KMS-11 (cell line): ENCODE results near the gene KCNMB4.

ENCODE experiments used
- H2AFZ ChIP-seq: fragments of 200-600 bp; sonication (generic); 2 replicates; pipeline ENCODE4 v1.6.1; 2016; ENCODE audit warnings: antibody characterized with exemption, mixed run types, low read depth
- H3K27ac ChIP-seq: fragments of 200-600 bp; sonication (generic); 2 replicates; pipeline ENCODE4 v1.6.1; 2016; ENCODE audit warnings: mild to moderate bottlenecking, mixed run types
- H3K27me3 ChIP-seq: fragments of 200-600 bp; sonication (generic); 2 replicates; pipeline ENCODE4 v1.6.1; 2017; ENCODE audit warnings: mild to moderate bottlenecking, low read depth, mixed run types, moderate library complexity; ENCODE audit not compliant: insufficient read depth
- H3K36me3 ChIP-seq: fragments of 200-600 bp; sonication (generic); 2 replicates; pipeline ENCODE4 v1.6.1; 2017; ENCODE audit warnings: mild to moderate bottlenecking, mixed run types; ENCODE audit not compliant: insufficient read depth
- H3K4me1 ChIP-seq: fragments of 200-600 bp; sonication (generic); 2 replicates; pipeline ENCODE4 v1.6.1; 2016; ENCODE audit warnings: mild to moderate bottlenecking, low read depth, mixed run types; ENCODE audit not compliant: poor library complexity, severe bottlenecking
- H3K4me2 ChIP-seq: fragments of 200-600 bp; sonication (generic); 2 replicates; pipeline ENCODE4 v1.7.0; 2016; ENCODE audit warnings: mild to moderate bottlenecking, mixed run types
- H3K4me3 ChIP-seq: fragments of 200-600 bp; sonication (generic); IDR thresholded peaks from 2 replicates; pipeline ENCODE4 v1.6.1; 2017; ENCODE audit warnings: low read depth, low read length, mixed read lengths; ENCODE audit not compliant: insufficient read depth
- H3K79me2 ChIP-seq: fragments of 200-600 bp; sonication (generic); 2 replicates; pipeline ENCODE4 v1.6.1; 2016; ENCODE audit warnings: low read depth, mixed run types; ENCODE audit not compliant: insufficient read depth
- H3K9ac ChIP-seq: fragments of 200-600 bp; sonication (generic); 2 replicates; pipeline ENCODE4 v1.6.1; 2016; ENCODE audit warnings: mild to moderate bottlenecking, mixed run types
- H4K20me1 ChIP-seq: fragments of 200-600 bp; sonication (generic); 2 replicates; pipeline ENCODE4 v1.6.1; 2016; ENCODE audit warnings: mild to moderate bottlenecking, mixed run types; ENCODE audit not compliant: insufficient read depth
- TF ChIP-seq, protein P1 (sequence below): fragments of 200-600 bp; sonication (generic); conservative IDR thresholded peaks from 2 replicates; pipeline ENCODE4 v1.6.1; 2017; ENCODE audit warnings: low read depth, mild to moderate bottlenecking, antibody characterized with exemption, low read length, moderate library complexity, mixed read lengths

KCNMB4 gene

DNA sequence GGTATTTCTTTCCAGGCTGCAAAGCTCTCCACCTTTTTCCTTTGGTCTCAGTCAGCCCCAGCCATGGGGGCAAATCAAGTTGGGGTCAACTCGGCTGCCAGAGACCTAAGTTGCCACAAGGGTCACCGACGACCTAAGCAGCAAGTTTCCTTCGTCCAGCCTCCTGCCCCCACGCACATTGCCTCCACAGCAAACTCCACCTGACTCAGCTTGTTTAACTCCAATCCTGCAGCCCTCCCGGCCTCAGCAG lies 767 bp upstream of the KCNMB4 start:
- peaks cover 16% of the 10 kb centered on the region for H3K4me1 ChIP-seq
- peak overlapping the region; percentile 35; the same call in 1 of the 2 replicates for H3K9ac ChIP-seq
- no peaks in the 10 kb centered on the region for H3K79me2 ChIP-seq
- no peaks in the 10 kb centered on the region for H4K20me1 ChIP-seq
- peaks cover 15% of the 10 kb centered on the region; the same call in 1 of the 2 replicates for H3K27me3 ChIP-seq
- peak overlapping the region; percentile 94 for H3K4me2 ChIP-seq
- no peaks in the 10 kb centered on the region for H3K36me3 ChIP-seq
- H2AFZ ChIP-seq = peak overlapping the region; percentile 99
- TF ChIP-seq, protein P1, sequence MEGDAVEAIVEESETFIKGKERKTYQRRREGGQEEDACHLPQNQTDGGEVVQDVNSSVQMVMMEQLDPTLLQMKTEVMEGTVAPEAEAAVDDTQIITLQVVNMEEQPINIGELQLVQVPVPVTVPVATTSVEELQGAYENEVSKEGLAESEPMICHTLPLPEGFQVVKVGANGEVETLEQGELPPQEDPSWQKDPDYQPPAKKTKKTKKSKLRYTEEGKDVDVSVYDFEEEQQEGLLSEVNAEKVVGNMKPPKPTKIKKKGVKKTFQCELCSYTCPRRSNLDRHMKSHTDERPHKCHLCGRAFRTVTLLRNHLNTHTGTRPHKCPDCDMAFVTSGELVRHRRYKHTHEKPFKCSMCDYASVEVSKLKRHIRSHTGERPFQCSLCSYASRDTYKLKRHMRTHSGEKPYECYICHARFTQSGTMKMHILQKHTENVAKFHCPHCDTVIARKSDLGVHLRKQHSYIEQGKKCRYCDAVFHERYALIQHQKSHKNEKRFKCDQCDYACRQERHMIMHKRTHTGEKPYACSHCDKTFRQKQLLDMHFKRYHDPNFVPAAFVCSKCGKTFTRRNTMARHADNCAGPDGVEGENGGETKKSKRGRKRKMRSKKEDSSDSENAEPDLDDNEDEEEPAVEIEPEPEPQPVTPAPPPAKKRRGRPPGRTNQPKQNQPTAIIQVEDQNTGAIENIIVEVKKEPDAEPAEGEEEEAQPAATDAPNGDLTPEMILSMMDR = no peak
- no peak overlapping the region for H3K4me3 ChIP-seq
- H3K27ac ChIP-seq = no peak overlapping the region

DNA sequence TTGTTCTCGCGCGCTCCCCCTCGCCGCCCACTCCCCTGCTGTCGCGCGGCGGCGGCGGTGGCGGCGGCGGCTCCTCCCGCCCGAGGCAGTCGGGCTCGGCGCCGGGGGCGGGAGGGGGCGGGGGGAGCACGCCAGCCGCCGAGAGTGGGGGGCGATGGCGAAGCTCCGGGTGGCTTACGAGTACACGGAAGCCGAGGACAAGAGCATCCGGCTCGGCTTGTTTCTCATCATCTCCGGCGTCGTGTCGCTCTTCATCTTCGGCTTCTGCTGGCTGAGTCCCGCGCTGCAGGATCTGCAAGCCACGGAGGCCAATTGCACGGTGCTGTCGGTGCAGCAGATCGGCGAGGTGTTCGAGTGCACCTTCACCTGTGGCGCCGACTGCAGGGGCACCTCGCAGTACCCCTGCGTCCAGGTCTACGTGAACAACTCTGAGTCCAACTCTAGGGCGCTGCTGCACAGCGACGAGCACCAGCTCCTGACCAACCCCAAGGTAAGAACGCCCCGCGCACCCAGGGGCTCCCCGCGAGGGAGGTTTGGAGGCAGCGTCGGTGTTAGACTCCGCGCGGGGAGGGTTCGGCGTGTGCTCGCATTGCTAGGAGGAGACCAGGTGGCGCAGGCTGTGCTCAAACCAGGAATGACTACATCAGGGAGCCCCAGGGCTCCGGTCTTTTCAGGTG lies 629 bp downstream of the KCNMB4 start:
- Histone ChIP-seq H3K4me1 (peaks cover 16% of the 10 kb centered on the region), H3K36me3 (no peaks in the 10 kb centered on the region), H3K27me3 (peaks cover 15% of the 10 kb centered on the region; the same call in 1 of the 2 replicates), H3K4me3 (no peak overlapping the region), H2AFZ (peak overlapping the region; percentile 99), H4K20me1 (no peaks in the 10 kb centered on the region), H3K27ac (no peak overlapping the region), H3K9ac (peak overlapping the region; percentile 19; the same call in 1 of the 2 replicates), H3K4me2 (peak overlapping the region; percentile 79), H3K79me2 (no peaks in the 10 kb centered on the region)
- TF ChIP-seq, protein P1 = no peak

DNA sequence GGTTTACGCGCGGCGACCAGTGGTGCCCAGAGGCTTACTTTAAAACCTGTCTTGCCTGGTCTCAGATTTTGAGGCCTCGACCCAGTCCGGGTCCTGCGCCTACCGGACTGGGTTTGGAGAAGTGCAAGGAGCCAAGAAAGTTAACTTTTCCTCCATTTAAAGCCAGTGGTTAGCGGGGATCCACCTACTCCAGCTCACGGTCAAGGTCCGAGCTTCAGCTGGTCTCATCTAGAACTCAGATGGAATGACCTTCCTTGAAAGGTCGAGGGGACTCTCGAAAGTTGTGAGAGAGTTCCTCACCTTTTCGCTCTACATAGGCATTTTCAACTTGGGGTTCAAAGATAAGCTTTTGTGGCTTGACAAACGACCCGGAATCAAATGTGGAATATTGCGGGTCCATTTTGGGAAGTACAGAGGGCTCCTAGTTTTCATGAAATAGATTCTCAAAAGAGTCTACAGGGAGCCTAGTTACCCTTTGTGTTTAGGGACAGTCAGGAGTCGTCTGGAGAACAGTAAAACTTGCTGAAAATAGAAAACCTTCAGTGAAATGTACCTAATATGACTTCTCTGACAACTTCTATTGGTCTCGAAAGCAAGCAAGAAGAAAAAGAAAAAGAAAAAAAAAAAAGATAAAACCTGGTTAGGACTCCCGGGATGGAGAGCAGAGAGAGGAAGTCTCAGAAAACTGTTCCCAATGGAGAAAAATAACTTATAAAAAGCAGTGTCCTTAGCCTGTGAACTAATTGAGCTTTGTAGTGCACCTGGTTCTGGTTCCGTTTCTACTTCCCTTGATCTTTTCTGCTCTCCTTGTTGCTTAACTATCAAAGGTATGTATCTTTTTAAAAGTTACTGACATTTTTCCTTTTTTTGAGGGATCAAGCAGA lies 1.4 kb downstream of the KCNMB4 start:
- Histone ChIP-seq H3K27ac (no peak overlapping the region), H3K4me3 (no peak overlapping the region), H3K4me2 (peak overlapping the region; percentile 79), H3K4me1 (peaks cover 16% of the 10 kb centered on the region), H4K20me1 (no peaks in the 10 kb centered on the region), H3K27me3 (peaks cover 15% of the 10 kb centered on the region; the same call in 1 of the 2 replicates), H3K9ac (peak overlapping the region; percentile 19; the same call in 1 of the 2 replicates), H2AFZ (peak overlapping the region; percentile 99), H3K36me3 (no peaks in the 10 kb centered on the region), H3K79me2 (no peaks in the 10 kb centered on the region)
- TF ChIP-seq, protein P1 = no peak

DNA sequence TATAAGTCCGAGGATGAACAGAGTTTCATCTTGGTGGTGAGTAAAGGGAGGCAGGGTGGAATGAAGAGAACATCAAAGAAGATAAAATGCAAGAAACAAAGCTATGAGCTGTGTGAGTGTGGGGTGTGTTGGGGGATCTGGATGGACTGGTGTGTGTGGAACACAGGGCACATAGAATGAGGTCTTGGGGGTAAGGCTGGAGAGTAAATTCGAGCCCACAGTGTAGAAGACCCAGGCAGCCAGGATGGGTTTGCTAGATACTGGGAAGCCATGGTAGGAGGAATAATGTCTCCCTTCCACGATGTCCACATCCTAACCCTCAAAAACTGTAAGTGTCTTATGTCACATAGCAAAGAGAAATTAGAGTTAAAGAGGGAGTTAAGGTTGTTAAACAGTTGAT lies 6.8 kb downstream of the KCNMB4 start:
- TF ChIP-seq, protein P1 = no peak
- Histone ChIP-seq H3K4me2 (no peak overlapping the region), H3K9ac (no peak overlapping the region), H3K4me1 (peaks cover 2% of the 10 kb centered on the region), H3K4me3 (no peak overlapping the region), H3K27me3 (no peaks in the 10 kb centered on the region), H3K27ac (no peak overlapping the region), H4K20me1 (no peaks in the 10 kb centered on the region), H2AFZ (no peak overlapping the region), H3K79me2 (no peaks in the 10 kb centered on the region), H3K36me3 (no peaks in the 10 kb centered on the region)
